ENCODE measurements around the gene IFNL1. TPM values are rescaled to one million over a fixed set of nuclear protein-coding genes. Genes with fewer than 3 reads are reported as not detected.

IFNL1 gene
- total RNA-seq, 2 donors from 2014 or later: not detected

DNA sequence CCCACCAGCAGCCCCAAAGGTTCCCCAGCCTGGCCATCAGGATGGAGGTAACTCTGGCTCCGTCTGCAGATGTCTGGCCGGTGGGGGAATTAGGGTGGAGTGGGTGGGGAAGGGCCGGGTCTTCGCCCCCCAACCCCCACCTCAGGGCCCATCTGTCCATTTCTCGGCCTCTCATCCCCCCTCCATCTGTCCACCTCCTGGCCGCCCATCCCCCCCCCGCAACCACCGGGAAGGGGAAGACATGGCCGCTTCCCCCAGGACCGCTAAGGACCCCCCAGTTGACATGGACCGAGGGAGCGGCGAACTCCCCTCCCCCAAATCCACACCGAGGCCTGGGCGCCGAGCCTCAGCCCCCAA is 23.7 kb downstream of the IFNL1 start:
- intact Hi-C loops (cut with DNase I): no loop called here
- peak overlapping the region; percentile 31 for H3K4me3 ChIP-seq
- DNase-seq: no peak
- no peaks in the 10 kb centered on the region for H3K9me3 ChIP-seq
- H3K9ac ChIP-seq (ENCODE audit: low read depth in 2 of 2, low read length in 2 of 2): peak overlapping the region in 1 of 2 donors; percentile 63
- no peaks in the 10 kb centered on the region for H3K36me3 ChIP-seq
- TF ChIP-seq, protein P1, sequence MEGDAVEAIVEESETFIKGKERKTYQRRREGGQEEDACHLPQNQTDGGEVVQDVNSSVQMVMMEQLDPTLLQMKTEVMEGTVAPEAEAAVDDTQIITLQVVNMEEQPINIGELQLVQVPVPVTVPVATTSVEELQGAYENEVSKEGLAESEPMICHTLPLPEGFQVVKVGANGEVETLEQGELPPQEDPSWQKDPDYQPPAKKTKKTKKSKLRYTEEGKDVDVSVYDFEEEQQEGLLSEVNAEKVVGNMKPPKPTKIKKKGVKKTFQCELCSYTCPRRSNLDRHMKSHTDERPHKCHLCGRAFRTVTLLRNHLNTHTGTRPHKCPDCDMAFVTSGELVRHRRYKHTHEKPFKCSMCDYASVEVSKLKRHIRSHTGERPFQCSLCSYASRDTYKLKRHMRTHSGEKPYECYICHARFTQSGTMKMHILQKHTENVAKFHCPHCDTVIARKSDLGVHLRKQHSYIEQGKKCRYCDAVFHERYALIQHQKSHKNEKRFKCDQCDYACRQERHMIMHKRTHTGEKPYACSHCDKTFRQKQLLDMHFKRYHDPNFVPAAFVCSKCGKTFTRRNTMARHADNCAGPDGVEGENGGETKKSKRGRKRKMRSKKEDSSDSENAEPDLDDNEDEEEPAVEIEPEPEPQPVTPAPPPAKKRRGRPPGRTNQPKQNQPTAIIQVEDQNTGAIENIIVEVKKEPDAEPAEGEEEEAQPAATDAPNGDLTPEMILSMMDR (IDR thresholded peaks at IDR 0.05): no peak
- no peaks in the 10 kb centered on the region for H3K4me1 ChIP-seq
- no peak overlapping the region for H3K27ac ChIP-seq
- no peaks in the 10 kb centered on the region for H3K27me3 ChIP-seq

DNA sequence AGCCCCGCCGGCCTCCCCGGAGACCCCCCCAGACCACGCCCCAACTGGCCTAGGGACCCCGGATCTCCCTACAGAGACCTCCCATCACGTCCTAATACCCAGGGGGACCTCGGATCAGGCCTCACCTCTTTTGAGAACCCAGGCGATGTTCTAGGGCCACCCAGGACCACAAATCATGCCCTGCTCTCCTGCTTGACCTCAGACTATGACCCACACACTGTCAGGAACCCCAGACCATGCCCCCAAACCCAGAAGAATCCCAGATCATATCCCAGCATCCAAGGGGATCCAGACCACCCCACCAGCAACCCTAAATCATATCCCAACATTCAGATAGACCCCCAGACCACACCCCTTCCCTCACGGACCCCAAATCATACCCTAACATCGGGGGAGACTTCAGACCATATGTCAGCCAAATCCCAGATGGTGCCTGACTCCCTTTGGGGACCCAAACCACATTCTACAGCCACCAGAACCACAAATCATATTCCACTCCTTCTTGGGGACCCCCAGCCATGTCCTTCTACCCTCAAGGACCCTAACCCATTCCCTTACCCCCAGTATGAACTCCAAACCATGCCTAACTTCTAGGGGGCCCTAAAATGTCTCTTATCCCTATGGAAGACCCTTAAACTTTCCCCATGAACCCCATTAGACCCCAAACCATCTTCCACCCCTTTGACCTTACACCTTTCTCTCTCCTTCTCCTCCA is 25.1 kb downstream of the IFNL1 start:
- Histone ChIP-seq H3K9ac (ENCODE audit: low read depth in 2 of 2, low read length in 2 of 2) (no peak overlapping the region), H3K27ac (no peak overlapping the region)

GRCh38 chr19:39321832-39322176 is 25.6 kb downstream of the IFNL1 start:
- no peaks in the 10 kb centered on the region for H3K9me3 ChIP-seq
- DNase-seq: no peak
- no peaks in the 10 kb centered on the region for H3K36me3 ChIP-seq
- H3K27ac ChIP-seq: no peak overlapping the region
- TF ChIP-seq, protein P1 (IDR thresholded peaks at IDR 0.05): no peak
- intact Hi-C loops (cut with DNase I): no loop called here
- H3K27me3 ChIP-seq: no peaks in the 10 kb centered on the region
- no peak overlapping the region for H3K9ac ChIP-seq (ENCODE audit: low read depth in 2 of 2, low read length in 2 of 2)
- H3K4me1 ChIP-seq: no peaks in the 10 kb centered on the region
- no peak overlapping the region for H3K4me3 ChIP-seq

More for the DNA sequence above, 25.1 kb downstream of the IFNL1 start:
- intact Hi-C loops (cut with DNase I): no loop called here
- Histone ChIP-seq H3K27me3 (no peaks in the 10 kb centered on the region), H3K9me3 (no peaks in the 10 kb centered on the region), H3K4me3 (no peak overlapping the region), H3K36me3 (no peaks in the 10 kb centered on the region), H3K4me1 (no peaks in the 10 kb centered on the region)
- no peak for DNase-seq
- TF ChIP-seq, protein P1 (IDR thresholded peaks at IDR 0.05): no peak

DNA sequence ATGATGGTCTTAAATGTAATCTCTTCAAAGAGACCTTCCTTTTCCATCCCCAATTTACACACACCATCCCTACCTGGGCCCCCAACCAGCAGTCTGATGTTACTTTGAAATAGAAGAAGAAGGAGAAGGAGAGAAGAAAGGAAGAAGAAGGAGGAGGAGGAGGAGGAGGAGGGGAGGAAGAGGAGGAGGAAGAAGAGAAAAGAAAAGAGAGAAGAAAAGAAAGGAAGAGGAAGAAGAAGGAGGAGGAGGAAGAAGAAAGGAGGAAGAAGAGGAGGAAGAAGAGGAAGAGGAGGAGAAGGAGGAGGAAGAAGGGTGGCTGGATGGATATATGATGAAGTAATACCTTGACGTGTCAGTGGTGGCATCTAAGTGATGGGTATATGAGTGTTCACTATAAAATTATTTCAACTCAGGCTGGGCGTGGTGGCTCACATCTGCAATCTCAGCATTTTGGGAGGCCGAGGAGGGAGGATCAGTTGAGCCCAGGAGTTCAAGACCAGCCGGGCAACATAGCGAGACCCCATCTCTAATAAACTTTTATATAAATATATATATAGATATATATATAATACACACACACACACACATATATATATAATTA is 28.1 kb downstream of the IFNL1 start:
- H3K9ac ChIP-seq (ENCODE audit: low read depth in 2 of 2, low read length in 2 of 2): no peak overlapping the region
- no peak overlapping the region for H3K27ac ChIP-seq
- H3K36me3 ChIP-seq: no peaks in the 10 kb centered on the region
- no peaks in the 10 kb centered on the region for H3K9me3 ChIP-seq
- TF ChIP-seq, protein P1 (IDR thresholded peaks at IDR 0.05): no peak
- no peak overlapping the region for H3K4me3 ChIP-seq
- no peak for DNase-seq
- H3K4me1 ChIP-seq: no peaks in the 10 kb centered on the region
- intact Hi-C loops (cut with DNase I): no loop called here
- no peaks in the 10 kb centered on the region for H3K27me3 ChIP-seq

DNA sequence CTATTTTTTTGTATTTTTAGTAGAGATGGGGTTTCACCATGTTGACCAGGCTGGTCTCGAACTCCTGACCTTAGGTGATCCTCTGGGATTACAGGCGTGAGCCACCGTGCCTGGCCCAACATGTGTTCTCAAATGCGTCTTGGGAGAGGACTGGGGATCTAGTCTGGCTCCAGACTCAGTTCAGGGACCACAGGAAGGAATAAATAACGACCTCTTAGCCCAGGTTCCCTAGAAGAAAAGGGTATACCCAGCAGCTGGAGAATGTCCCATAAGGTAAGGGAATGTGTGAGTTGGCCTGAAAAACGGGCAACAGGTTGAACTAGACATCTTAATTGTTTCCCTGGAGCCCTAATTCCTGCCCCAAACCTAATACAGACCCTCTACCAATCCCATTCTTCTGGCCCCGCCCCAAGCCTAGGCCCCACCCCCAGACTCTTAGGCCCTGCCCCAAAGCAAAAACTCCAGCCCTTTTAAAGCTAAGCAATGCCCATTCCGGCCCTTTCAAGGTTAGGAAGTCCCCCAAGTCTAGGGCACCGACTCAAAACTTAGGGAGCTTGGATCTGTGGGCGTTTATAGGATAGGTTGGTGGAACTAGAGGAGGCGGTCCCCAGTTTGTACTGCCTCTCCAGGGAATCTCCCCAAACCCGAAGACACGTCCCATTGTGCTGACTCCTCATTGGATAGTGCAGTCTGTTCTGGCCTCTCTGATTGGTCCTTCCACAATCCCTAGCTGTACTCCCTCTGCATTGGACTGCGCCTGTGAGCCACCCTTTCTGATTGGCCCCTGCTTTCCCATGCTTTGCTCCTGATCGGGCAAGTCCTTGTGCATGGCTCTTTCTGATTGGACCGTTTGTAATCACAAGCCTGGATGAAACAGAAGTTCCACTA is 29.8 kb downstream of the IFNL1 start:
- H3K9me3 ChIP-seq: no peaks in the 10 kb centered on the region
- H3K27ac ChIP-seq: no peak overlapping the region
- no peak overlapping the region for H3K4me3 ChIP-seq
- H3K9ac ChIP-seq (ENCODE audit: low read depth in 2 of 2, low read length in 2 of 2): no peak overlapping the region
- TF ChIP-seq, protein P1 (IDR thresholded peaks at IDR 0.05): no peak
- H3K36me3 ChIP-seq: no peaks in the 10 kb centered on the region
- DNase-seq: no peak
- no peaks in the 10 kb centered on the region for H3K27me3 ChIP-seq
- intact Hi-C loops (cut with DNase I): loop anchor here (5.0 kb wide), 2 partner anchors 114 to 204 kb away; no protein-coding TSS in a partner anchor
- H3K4me1 ChIP-seq: no peaks in the 10 kb centered on the region
